Putamen (tissue), 1 donor: ENCODE measurements around the gene PTPRCAP.
A peak's percentile ranks its signal among the peaks of the same experiment; 100 is the strongest.
"Not testable (repeated sequence)": the region's sequence is repeated elsewhere in the genome, so short reads cannot be mapped to it uniquely, and the experiment has no call there.

Experiments
- DNase-seq: peaks from one replicate; pipeline ENCODE4 v3.0.0-alpha.2; 2016; ENCODE audit warnings: low spot score

PTPRCAP gene

DNA sequence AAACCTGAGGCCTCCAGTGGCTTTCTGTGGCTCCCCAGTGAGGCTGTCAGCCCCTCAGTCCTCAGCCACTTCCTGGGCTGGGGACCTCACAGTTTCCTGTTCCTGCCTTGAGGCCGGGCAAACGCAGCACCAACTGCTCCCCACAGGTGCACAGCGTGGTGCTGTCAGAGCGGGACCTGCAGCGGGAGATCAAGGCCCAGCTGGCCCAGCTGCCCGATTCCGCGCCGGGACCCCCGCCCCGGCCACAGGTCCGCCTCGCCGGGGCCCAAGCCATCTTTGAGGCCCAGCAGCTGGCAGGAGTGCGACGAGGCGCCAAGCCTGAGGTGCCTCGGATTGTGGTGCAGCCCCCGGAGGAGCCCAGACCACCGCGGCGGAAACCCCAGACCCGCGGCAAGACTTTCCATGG is 28.2 kb downstream of the PTPRCAP start:
- no peak for DNase-seq

DNA sequence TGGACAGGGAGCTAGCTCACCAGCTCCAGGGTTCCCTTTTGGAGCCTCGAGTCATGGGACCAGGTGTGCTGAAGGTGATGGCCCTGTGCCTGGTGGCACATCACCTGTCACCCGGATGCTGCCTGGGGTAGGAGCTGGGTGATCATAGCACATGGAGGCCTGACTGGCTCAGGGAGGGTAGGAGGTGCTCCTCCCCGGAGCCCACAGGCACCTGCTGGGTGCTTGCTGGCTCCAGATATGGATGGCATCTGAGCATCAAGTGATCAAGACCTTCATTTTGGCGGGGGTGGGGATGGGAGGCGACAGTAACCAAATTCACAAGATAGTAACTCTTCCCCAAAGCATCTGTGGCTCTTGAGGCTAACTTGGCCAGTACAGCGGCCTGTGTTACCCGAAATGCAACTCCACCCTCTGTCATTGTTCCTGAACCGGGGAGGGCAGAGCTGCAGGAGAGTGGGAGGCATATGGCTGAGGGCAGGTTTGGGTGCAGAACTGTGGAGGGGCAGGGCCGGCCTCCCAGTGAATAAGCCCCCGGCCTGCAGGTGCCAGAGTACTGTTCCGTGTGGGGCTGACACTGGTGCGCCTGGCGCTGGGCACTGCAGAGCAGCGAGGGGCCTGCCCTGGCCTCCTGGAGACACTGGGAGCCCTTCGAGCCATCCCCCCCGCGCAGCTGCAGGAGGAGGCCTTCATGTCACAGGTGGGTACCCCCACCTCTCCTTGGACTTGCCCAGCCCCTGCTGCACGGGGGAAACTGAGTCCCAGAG is 28.9 kb downstream of the PTPRCAP start:
- DNase-seq: no peak

DNA sequence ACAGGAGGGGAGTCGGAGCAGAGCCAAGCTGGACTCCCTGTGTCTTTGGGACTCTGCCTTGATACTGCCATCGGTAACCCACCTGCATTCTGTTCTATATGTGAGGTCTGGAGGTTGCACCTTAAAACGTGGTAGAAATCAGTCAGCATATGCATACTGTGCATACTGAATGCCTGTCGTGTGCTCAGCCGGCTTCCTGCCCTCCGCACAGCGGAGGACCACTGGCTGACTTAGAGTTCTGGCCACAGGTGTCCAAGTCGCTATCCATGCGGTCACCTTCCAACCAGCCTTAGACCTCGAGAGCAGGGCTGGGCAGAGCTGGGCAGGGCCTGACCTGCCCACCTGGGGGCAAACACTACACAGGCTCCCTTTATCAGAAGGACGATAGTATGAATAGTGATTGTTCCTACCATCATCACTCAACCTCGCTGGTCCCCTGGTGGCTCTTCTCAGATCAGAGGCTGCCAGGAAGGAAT is 29.8 kb downstream of the PTPRCAP start:
- DNase-seq: no peak

DNA sequence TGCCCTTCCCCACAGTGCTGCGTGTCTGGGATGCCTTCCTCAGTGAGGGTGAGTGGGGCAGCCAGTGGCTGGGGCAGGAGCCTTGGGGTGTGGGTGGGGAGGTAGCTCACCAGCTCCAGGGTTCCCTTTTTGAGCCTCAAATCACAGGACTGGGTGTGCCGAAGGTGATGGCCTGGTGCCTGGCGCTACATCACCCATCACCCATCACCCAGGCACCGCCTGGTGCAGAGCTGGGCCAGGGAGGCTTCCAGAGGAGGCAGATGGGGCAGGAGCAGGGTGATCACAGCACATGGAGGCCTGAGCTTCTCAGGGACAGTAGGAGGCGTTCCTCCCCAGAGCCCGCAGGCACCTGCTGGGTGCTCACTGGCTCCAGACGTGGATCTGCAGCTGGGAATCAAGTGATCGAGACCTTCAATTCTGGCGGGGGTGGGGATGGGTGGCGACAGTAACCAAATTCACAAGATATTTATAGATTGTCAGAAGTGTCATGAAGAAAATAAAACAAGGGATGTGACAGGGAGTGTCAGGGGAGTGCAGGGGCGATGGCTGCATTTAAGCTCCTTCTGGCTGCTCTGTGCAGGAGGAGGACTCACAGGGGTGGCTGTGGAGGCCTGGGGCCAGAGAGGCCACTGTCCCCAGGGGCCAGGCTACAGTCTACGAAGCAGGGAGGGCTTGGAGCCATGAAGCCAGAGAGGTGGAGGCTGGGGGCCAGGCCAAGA is 30.4 kb downstream of the PTPRCAP start:
- DNase-seq: peak; percentile 87

DNA sequence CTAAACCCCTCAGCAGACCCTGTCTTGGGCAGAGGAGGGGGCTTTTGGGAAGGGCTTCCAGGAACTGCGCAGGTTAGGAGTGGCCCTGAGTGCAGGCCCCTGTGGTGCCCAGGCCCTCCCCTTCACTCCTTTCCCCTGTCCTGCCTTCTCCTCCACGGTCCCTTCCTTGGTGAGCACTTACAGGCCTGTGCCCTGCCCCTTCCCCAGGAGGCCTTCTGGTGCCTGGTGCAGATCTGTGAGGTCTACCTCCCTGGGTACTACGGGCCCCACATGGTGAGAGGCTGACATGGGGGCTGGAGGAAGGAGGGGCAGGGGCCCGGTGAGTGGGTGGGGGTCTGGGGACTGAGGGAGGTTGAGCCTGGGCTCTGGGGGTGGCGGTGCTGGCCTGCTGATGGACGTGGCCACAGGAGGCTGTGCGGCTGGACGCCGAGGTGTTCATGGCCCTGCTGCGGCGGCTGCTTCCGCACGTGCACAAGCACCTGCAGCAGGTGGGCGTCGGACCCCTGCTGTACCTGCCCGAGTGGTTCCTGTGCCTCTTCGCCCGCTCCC is 31.0 kb downstream of the PTPRCAP start:
- DNase-seq: no peak

DNA sequence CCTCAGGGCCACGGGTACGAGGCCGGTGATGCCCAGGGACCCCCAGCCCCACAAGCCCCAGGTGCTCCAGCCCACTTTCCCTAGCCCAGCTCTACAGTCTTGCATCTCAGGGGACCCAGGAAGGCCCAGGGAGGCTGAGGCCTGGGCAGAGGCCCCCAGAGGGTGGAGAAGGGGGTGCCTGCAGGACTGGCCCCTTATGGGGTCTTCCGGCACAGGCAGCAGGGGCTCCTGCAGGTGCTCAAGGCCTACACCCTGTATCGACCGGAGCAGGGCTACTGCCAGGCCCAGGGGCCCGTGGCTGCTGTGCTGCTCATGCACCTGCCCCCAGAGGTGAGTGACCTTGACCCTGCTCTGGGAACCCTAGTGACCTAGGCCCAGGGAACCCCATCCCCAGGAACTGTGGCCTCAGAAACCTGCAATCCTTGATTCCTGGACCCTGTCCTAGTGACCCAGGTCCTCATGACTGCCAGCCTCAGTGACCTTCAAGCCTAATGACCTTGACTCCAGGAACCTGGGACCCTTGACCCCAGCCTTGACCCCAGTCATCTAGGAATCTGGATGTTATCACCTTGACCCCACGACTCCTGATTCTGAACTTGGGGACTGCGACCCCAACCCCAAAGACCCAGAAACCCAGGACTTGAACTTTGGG is 31.7 kb downstream of the PTPRCAP start:
- no peak for DNase-seq

DNA sequence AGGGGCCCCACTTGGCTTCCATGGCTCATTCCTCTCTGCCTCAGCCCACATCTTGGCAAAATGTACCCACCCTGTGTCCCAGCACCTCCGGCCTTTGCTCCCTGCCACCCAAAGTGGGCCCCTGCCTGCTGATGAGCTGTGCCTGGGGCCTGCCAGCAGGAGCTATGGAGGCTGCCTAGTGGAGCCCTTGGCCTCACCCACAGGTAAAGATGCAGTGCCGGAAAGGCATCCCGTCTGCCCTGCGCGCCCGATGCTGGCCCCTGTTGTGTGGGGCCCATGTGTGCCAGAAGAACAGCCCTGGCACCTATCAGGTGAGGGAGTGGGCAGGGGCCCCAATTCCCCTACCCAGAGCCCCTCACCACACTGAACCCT is 32.3 kb downstream of the PTPRCAP start:
- no peak for DNase-seq

DNA sequence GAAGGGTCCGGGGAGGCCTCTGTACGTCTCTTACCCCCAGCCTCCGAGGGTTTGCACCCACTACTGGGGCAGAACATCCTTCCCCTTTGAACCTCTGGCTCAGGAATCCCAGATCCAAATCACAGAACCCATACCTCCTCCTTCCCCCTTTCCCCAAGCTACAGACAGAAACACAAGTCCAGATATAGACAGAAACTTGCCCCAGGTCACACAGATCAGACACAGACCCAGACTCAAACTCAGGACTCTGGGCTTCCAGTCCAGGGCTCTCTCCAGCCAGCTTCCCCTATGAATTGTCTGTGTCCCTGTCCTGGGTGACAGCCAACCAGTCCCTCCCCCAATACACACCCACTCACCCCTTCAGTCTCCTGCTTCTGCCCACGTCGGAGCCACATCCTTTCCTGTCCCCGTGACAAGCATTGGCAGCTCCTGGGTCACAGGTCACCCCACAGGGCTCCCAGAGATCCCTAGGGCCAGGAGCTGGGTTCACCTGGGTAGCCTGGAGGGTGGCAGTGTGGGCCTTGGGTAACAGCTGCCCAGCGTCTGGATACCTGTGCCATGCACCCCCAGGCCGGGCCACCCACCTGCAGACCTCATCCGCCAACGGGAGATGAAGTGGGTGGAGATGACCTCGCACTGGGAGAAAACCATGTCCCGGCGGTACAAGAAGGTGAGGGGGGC is 32.8 kb downstream of the PTPRCAP start:
- DNase-seq: no peak

DNA sequence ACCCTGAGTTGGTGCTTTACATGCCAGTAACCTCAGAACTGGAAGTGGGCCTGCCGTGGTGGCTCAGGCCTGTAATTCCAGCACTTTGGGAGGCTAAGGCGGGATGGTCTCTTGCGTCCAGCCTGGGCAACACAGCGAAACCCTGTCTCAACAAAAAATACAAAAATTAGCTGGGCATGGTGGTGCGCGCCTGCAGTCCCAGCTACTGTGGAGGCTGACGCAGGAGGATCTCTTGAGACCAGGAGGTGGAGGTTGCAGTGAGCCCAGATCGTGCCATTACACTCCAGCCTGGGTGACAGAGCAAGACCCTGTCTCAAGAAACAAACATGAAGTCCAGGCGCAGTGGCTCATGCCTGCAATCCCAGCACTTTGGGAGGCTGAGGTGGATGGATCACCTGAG is 34.4 kb downstream of the PTPRCAP start:
- not testable (repeated sequence) for DNase-seq

DNA sequence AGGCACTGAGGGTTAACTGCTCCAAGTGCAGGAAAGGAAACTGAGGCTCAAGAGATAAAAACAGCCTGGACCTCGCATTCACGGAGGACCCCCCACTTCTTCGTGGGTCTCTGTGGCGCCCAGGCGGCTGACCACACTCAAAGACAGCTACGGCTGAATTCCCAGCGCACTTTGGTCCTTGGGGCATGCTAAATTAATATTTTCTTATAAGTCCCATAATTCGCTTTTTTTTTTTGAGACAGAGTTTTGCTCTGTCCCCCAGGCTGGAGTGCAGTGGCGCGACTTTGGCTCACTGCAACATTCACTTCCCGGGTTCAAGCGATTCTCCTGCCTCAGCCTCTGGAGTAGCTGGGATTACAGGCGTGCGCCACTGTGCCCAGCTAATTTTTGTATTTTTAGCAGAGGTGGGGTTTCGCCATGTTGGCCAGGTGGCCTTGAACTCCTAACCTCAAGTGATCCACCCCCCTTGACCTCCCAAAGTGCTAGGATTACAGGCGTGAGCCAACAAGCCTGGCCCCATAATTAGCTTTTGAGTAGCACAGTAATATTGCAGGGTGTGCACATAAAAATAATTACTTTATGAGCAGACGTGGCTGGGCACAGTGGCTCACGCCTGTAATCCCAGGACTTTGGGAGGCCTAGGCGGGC is 35.2 kb downstream of the PTPRCAP start:
- DNase-seq: not testable (repeated sequence)

DNA sequence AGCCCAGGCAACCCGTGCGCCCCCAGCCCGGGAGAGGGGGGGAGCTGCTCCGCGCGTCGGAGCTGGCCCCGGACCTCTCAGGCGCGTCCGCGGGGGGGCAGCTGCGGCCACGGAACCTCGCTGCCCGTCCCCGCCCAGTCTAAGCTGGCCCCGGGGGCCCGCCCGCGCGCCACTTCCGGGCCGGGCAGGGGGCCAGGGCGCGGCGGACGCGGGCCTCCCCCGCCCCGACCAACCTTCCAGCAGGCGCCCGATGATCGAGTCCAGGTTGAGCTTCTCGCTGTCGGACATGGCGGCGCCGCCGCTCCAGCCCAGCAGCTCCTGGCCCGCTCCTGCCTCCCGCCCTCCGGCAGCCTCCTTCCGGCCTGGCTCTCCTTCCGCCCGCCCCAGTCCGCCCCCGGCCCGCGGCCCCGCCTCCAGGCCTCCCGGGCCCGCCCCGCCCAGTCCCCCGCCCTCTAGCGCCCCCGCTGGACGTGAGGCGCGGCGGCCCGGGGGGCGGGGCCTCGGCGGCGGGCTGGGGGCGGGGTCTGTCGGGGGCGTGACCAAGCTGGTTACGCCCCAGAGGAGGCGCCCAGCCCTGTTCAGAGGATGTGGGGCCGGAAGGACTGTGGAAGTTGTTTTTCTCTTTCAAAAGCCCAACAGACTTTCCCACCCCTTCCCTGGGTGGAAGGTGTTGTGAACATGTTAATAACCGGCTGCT is 35.8 kb downstream of the PTPRCAP start, which contains the start of gene PPP1CA:
PPP1CA (minus strand) TSS at position 364 of the 697 bp plus-strand sequence; CDS start at position 288, 76 bp downstream.
- peak; percentile 93 for DNase-seq

DNA sequence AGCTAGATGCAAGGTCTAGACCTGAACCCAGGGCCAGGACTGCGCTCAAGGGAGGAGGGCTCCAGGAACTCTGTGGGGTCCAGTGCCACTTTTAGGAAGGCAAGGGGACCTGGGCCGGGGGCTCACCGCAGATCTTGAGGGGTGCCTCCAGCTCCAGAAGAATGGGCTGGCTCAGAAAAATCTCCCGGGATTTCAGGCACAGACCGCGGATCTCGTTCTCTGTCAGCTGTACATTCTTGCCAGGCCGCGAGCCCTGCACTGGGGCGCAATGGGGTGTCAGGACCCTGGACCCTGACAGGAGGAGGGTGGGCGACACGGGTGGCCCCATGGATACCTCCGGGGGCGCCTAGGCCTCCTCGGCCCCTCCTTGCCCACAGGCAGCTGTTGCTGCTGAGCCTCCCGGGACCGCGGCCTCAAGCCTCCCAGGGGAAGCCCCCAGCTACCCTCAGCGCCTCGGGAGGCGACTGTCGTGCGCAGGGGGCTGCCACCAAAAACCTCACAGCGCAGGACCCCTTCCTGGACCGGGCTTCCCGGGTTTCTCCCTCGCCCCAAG is 36.5 kb downstream of the PTPRCAP start:
- DNase-seq: no peak

DNA sequence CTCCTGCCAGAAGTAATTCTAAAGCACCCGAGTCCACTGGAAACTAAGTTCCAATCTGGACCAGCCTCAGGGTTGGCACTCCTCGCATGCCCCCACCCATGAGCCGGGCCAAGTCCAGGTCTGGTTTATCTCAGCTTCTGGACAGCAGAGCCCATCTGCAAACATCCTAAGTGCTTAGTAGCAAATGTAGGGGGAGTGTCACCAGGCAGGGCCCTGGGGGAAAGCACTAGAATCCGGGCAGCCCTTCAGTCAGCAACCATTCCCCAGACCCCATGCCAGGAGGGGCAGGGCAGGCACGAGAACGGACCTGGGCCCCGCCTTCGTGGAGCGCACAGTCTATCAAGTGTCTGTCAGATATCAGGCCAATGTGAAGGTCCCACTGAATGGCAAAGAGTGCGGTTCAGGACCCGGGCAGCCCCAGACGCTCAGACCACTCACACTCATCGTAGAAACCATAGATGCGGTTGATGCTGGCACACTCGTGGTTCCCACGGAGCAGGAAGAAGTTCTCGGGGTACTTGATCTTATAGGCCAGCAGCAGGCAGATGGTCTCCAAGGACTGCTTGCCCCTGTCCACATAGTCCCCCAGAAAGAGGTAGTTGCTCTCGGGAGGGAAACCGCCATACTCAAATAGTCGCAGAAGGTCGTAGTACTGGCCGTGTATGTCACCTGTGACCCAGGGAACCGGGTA is 37.1 kb downstream of the PTPRCAP start:
- no peak for DNase-seq

DNA sequence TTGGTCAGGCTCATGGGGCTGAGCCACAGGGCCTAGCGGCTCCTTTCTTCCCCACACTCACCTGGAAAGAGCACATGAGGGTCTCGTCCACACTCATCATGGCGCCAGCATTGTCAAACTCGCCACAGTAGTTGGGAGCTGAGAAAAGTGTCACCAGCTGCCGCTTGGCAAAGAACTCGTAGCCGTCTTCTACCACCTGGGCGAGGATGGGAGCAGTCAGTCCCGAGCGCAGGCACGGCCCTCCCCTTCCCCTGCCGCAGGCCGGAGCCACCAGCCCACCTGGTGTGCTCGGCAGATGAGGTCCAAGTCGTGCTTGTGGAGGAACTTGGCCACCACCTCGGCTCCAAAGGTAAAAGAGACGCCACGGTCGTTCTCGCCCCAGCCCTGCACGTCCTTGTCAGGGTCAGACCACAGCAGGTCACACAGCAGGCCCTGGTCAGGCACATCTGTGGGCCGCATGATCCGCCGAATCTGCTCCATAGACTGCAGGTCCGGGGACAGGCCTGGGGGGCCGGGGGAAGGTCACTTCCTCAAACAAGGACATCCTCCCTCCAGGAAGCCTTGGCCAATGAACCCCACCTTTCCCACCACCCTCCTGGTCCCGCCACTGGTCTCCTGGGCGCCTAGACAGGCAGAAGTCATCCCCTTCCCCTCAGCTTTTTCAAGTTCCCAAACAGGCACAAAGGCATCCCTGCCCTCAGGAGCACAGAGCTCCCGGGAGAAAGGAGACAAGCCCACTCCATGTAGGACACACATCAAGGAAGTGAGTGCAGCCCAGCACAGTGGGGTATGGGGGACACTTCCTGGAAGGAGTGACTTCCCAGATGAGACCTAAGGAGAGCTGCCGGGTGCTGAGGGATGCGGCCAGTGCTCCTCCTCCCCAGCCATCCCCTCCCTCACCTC is 38.6 kb downstream of the PTPRCAP start:
- DNase-seq: no peak

DNA sequence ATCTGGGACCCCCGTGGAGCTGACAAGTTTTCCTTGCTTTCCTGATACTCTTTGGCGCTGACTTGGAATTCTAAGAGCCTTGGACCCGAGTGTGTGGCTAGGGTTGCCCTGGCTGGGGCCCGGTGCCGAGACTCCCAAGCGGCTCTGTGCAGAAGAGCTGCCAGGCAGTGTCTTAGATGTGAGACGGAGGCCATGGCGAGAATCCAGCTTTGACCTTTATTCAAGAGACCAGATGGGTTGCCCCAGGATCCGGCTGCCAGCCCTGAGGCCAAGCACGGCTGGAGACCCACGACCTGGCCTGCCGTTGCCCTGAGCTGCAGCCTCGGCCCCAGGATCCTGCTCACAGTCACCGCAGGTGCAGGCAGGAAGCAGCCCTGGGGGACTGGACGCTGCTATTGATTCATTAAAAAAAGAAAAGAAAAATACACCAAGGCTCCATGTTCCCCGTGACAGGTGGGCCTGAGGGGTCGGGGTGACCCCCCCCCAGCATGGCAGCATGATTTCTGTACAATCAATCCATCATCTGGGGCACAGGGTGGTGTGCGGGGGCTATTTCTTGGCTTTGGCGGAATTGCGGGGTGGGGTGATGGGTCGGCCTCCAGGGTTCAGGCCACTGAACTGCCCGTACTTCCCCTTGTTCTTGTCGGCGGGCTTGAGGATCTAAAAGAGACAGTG is 39.4 kb downstream of the PTPRCAP start:
- no peak for DNase-seq

DNA sequence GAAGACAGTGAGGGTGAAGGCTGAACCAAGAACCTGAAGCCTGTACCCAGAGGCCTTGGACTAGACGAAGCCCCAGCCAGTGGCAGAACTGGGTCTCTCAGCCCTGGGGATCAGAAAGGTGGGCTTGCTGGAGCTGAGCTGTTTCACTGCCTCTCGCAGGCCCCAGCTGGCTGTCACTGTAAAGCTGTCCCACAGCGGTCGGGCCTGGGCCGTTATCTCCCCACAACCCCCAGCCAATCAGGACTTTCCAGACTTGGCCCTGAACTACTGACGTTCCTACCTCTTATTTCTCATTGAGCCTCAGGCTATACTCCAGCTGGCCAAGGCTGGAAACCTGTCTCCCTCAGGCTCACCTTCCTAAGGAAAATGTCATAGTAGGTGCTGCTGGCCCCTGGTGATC is 39.9 kb downstream of the PTPRCAP start:
- no peak for DNase-seq

DNA sequence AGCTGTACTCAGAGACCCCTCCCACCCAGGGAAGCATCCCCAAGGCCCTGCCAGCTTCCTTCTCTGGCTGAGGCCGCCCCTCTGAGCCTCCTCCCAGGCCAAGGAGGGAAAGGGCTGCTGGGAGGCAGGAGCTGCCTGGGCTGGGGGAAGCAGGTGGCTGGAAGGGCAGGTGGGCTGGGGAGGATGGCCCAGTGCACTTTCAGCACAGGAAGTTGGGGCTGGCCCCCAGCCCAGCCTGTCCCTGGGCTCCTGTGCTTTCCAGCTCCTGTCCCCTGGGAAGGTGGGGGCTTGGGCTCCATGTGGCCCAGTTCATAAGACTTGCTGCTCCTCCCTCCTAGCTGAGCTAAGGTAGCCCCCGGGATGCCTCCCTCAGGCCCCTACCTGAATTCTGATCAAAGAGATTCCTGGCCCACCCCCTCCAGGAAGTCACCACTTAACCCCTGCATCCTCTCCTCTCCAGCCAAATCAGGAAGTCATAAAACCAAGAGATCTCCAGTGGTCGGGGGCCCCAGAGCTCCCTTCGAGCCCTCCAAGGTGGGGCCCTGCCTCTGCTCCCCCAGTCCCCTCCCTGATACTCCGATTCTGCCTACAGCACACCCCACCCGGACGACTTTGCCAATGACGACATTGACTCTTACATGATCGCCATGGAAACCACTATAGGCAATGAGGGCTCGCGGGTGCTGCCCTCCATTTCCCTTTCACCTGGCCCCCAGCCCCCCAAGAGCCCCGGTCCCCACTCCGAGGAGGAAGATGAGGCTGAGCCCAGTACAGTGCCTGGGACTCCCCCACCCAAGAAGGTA is 40.7 kb downstream of the PTPRCAP start:
- DNase-seq: no peak

DNA sequence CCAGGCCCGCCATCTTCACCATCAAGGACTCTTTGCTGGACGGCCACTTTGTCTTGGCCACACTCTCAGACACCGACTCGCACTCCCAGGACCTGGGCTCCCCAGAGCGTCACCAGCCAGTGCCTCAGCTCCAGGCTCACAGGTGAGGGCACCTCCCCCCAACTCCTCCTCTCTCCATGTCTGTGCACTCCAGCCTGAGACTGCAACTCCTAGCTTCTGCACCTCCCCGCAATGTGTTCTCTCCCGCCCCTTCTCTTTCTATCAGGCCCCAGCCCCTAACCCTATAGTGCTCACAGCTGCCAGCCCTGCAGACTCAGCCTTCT is 41.3 kb downstream of the PTPRCAP start:
- DNase-seq: no peak
